ENCODE results near the gene CFAP45.
A peak's percentile ranks its signal among the peaks of the same experiment; 100 is the strongest.

CFAP45 gene

DNA sequence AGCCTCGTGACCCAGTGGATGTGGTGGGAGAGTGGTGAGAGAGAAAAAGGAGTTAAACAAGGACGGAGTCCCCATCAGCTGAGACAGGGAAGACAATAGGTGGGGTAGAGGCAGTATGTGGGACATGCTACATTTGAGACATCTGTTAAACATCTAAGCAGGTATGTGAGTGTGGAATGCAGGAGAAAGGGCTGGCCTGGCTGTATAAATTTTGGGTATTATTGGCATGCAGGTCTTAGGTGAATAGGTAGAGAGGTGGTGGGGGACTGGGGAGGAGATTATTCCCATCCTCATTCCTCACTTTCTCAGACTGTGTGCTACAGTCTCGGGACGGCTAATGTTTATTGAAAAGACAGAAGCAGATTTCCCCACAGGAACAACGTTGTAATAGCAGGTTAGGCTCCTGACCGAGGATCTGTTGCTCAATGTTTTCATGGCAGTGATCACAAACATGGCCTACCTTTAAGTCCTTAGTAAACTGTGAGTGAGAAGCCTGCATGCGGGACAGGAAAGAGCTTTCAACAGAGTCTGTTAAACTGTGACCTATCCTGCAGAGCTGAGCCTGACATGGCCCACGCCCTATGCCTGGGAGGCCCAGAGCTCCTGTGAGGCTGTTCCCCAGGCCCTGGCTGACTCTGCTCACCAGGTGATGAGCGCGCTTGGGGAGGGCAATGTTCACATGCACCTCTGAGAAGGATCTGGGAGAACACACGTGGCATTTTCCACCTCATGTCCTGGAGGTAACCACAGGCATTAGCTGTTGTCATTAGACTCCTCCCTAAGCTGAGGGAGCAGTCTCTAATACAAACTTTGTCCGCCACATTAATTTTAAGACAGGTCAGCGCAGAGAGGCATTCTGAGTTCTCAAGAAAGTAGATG is 54.0 kb downstream of the CFAP45 start:
- DNase-seq, result no peak

DNA sequence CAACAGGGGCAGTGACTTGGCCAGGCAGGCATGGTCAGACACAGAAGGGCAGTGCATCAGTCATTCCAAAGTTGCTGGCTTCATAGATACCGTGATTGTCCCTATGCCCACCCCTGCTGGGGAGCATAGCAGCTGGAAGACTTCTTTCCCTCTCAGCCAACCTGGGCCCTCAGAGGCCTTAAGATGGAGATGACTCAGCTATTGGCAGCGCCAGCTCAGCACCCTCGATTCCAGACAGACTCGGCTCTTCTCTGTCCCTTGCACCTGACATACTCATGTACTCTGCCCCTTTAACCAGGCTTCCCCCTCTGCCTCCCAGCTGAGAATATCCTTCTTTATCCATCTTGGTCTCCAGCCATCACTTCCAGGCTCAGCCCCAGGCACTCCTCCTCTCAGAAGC is 56.5 kb downstream of the CFAP45 start:
- DNase-seq, result no peak

DNA sequence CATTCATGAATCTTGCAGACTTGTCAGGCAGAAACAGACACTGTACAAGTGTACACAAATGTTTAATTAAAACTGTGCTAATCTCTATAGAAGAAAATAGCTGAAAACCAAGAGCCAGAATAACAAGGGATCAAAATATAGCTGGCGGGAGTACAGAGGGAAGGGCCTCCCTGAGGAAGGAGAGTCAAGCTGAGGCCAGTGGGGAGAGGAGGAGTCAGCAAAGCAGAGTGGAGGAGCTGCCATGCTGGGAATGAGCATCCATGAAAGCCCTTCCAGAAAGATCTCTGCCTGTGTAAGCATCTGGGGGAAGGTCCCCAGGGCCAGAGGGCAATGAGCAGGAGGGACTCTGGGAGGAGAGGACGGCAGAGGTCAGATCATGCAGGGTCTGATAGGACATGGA is 58.2 kb downstream of the CFAP45 start:
- DNase-seq, result no peak

GRCh38 chr1:159839116-159839849 is 60.7 kb downstream of the CFAP45 start:
- no peak for DNase-seq

- DNase-seq, result no peak
Observed at GRCh38 chr1:159838715-159839114, 61.2 kb downstream of the CFAP45 start.

DNA sequence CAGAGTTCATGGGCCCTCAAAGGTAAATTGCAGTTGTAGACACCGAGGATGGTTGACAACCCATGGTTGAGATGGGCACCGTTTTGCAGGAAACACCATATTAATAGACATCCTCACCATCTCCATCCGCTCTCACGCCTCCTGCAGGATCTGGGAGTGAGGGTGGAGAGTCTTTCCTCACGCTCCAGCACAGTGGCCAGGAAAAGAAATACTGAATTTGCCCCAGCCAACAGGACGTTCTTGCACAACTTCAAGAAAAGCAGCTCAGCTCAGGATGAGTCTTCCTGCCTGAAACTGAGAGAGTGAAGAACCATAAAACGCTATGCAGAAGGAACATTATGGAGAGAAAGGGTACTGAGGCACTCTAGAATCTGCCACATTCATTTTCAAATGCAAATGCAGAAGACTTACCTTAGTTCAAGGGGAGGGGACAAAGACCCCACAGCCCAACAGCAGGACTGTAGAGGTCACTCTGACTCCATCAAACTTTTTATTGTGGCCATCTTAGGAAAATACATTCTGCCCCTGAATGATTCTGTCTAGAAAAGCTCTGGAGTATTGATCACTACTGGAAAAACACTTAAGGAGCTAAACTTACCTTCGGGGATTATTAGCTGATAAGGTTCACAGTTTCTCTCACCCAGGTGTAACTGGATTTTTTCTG is 64.0 kb downstream of the CFAP45 start:
- no peak for DNase-seq

GRCh38 chr1:159835356-159835755 is 64.6 kb downstream of the CFAP45 start:
- no peak for DNase-seq

DNA sequence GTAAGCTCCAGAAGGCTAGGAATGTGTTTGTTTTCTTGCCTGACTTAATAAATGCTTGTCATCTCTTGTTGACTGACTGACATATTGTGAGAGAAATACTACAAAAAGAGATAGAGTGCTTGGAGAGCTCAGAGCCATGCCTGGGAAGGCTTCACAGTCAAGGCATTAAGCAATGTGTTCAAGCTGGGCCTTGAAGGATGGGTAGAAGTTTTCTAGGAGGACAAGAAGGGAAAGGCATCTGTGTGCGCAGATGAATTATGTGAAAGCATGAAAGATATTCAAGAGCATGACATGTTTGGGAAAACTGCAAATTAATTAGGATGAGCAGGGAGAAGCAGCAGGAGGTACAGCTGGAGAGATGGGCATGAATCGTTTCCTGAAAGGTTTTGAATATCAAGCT is 67.7 kb downstream of the CFAP45 start:
- no peak for DNase-seq

DNA sequence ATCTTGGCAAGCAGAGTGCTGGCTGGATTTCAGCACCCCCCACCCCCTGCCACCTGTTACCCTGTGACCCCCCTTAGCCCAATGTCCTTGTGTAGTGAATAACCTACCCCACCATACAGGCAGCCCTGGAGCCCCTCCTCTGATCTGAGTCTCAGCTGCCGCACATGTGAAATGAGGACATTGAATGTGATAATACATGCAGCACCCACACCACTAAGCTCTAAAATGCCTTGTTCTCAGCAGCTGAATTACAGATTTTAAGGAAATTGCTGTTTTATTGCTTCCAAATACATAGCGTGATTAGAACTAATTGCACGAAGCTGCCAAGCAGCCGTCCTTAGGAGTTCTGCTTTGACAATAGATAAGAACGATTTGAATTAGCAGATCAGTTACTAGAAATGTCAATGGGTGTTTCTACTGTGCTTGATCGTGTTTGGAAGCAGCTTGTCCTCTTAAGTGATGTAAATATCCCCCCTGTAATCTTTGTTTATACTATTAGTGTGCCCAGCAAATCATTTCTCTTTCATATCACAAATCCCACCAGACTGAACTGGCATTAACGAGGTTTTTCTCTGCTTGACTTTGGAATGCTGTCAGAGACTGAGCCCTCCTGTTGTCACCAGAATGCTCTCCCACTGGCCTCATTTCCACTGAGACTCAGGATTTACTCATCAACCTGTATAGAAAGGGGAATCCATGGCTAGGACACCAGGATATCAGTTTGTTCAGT is 68.4 kb downstream of the CFAP45 start:
- DNase-seq, result peak; percentile 66

- no peak for DNase-seq
Observed at GRCh38 chr1:159830722-159831121, 69.2 kb downstream of the CFAP45 start.

GRCh38 chr1:159829822-159830465 is 70.0 kb downstream of the CFAP45 start:
- DNase-seq, result no peak

- DNase-seq, result peak; percentile 74
Observed at GRCh38 chr1:159829273-159829634, 70.7 kb downstream of the CFAP45 start.

GRCh38 chr1:159828581-159829272 is 71.2 kb downstream of the CFAP45 start:
- no peak for DNase-seq

GRCh38 chr1:159828176-159828575 is 71.8 kb downstream of the CFAP45 start:
- DNase-seq, result no peak

GRCh38 chr1:159827549-159827948 is 72.4 kb downstream of the CFAP45 start:
- DNase-seq, result no peak

GRCh38 chr1:159827102-159827490 is 72.9 kb downstream of the CFAP45 start:
- DNase-seq, result no peak

GRCh38 chr1:159826441-159827101 is 73.4 kb downstream of the CFAP45 start, which contains the start of gene SLAMF8:
Gene SLAMF8 (plus strand): TSS chr1:159826873. CDS start chr1:159826899, 26 bp downstream.
- DNase-seq, result no peak

DNA sequence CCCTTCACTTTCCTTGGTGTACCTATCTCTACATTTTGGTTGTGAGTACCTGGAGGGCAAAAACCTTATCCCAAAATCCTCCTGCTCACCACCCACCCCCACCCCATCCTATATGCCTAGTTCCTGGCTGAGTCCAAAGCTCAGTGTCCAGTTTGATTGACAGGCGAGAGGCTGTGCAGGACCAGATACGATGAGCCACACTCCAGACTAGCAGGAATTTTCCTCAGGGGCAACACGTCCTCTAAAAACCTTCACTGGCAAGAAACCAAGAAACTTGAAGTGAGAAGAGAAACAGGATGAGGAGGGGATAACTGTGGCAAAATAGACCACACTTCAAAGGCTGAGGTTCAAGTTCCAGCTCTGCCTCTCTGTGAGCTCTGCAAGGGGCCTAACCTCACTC is 74.4 kb downstream of the CFAP45 start:
- no peak for DNase-seq

- DNase-seq, result peak; percentile 95
Observed at GRCh38 chr1:159823406-159823805, 76.6 kb downstream of the CFAP45 start.

Data from NCI-H1436 treated with DMSO at 0.1 percent for 48 hours (cell line).